CD4-positive, alpha-beta T cell treated with Interleukin-6 at 100 ng/mL for 8 hours (primary cell): Measurements from ENCODE around the gene CEP85L.
"Not testable (repeated sequence)": the region's sequence is repeated elsewhere in the genome, so short reads cannot be mapped to it uniquely, and the experiment has no call there.

Source experiments
- DNase-seq: peaks from one replicate; pipeline ENCODE4 v3.0.0-alpha.2; 2020; ENCODE audit warnings: mixed read lengths, low spot score

The CEP85L gene

DNA sequence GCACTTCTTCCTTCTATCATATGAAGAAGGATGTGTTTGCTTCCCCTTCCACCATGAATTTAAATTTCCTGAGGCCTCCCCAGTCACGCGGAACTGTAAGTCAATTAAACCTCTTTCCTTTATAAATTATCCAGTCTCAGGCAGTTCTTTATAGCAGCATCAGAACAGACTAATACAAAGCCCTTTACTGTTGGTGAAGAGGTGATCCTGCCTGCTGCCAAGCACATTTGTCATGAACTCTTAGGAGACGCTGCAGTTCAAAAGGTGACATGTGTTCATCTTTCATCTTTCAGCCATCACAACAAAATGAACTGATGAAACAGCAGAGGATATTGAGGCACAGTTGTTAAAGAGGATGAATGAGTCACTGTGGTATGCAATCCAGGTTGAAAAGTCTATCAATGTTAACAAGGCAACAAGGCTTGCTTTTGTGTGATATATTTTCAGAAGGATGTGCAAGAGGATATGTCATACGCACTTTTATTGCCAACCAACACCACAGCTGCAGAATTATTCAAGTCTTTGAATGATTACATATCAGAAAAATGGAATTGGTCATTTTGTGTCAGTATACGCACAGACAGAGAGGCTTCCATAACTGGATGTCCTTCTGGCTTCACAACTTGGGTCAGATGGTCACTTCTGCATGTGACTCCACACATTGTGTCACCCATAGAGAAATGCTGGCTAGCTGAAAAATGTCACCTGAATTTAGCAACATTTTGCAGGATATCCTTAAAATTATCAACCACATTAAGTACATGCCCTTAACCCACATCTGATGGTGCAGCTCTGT is 155.7 kb downstream of the CEP85L start:
- no peak for DNase-seq

DNA sequence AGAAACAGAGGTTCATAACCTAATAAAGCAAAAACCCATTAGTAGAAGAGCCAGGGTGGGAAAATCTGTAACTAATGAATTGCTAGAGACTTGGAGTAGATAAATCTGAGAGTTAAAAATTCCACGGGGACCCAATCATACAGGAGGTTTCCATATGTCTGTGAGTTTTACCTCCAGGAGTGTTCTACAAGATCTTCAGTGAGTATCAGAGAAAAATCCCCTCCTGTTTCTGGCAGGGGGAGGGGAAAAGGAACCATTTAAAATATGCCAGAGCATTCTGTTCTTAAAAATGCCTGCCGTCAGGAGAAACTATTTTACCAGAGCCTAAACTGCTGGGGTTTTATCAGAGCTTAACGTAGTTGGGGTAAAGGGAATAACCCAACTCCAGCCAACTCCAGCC is 157.3 kb downstream of the CEP85L start:
- DNase-seq = no peak

DNA sequence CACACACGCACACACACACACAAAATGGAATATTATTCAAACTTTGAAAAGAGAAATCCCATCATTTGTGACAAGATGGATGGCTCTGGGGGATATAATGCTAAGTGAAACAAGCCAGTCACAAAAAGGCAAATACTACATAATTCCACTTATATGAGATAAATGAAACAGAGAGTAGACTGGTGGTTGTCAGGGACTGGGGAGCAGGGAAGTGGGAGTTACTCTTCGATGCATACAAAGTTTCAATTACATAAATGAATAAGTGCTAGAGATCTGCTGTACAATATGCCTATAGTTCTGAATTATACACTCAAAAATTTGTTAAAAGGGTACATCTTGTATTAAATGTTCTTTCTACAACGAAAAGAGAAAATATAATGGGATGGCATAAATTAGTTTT is 161.4 kb downstream of the CEP85L start:
- DNase-seq = no peak

DNA sequence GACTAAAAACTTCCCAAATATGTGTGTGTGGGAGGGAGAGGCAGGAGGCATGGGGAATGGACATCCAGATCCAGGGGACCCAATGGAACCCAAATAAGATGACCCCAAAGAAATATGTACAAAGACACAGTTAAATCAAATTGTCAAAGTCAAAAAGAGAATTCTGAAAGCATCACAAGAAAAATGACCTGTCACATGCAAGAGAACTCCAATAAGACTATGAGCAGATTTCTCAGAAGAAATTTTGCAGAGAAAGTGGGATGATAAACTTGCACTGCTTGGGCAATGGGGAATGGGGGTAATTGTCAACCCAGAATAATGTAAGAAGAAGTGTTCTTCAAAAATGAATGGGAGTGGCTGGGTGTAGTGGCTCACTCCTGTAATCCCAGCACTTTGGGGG is 162.8 kb downstream of the CEP85L start:
- DNase-seq = no peak

DNA sequence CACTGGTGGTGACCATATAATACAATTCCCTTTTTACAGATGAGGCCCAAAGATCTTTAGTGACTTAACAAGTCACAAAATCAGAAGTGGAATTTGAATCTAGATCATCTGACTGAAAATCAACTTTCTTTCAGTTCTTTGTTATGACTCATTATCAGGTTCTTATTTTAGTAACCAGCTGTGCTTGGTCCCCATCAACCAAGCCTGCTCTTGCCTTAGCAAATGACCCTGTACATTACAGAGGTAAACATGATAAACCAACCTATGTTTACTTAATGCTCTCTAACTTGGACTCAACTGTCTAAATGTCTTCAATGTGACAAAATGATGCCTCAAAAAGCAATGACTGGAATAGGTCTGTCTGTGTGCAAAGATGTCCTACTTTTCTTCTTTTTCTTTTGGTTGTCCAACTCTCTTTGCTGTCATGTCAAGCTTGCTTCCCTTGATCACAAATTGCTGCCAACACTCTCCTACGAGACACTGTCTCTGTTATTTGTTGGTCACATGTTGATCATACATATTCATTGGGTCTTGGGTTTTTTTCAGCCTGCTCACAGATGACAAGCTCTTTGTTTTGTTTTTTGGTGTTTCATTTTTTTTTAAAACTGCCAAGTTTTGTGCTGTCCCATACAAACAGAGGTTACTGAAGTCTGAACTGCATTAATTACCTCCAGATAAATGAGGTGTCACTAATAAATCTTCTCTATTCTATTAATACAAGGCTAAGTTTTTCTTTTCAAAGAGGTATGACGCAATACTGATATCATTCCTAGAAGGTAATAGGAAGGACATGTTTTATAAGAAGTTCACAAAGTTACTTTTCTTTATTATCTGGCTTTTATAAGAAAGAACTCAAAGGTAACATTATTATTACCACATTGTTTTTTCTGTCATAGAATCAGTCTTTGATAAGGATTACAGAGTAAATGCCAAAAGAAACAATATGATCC is 165.5 kb downstream of the CEP85L start:
- no peak for DNase-seq

DNA sequence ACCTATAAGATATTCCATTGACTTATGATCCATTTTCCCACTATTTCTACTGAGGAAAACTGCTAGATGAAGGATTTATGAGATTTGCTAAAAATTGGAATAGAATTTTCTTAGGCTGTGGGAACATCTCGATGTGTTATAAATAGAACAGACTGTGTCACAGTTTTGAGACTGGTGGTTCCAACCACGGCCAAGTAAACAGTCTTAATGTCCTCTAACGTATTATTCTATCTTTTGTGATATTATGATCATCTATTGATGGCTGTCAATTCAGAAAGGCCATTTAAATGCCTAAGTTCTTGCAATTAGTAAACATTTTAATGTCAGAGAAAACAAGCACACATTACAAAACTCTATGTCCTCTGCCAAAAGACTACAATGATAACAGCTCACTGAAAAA is 174.8 kb downstream of the CEP85L start:
- no peak for DNase-seq

DNA sequence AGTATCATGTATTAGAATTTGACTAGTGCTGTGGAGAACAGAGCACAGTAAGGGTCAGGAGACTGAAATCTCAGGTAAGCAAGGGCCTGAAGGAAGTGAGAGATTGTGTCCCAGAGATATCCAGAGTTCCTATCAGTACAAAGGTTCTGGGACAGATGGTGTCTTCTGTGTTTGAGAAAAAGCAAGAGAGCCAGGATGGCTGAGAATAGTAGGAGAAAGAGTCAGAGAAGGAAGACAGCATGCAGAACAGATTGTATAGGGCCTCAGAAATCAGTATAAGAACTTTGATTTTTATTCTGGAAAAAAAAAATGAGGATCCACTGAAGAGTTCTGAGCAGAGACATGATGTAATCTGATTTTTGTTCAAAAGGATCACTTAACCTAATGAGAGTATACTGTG is 178.1 kb downstream of the CEP85L start:
- DNase-seq = no peak

DNA sequence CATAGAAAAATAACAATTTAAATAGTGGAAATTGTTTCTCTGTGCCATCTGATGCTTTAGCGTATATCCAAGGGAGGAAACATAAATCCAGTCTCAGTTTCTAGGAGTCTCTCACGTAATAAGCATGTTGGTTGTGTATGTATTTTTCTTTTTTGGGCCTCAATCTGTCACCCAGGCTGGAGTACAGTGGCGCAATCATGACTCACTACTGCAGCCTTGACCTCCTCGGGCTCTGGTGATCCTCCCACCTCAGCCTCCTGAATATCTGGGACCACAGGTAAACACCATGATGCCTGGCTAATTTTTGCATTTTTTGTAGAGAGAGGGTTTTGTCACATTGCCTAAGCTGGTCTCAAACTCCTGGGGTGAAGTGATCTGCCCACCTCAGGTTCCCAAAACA is 181.9 kb downstream of the CEP85L start:
- DNase-seq = no peak

DNA sequence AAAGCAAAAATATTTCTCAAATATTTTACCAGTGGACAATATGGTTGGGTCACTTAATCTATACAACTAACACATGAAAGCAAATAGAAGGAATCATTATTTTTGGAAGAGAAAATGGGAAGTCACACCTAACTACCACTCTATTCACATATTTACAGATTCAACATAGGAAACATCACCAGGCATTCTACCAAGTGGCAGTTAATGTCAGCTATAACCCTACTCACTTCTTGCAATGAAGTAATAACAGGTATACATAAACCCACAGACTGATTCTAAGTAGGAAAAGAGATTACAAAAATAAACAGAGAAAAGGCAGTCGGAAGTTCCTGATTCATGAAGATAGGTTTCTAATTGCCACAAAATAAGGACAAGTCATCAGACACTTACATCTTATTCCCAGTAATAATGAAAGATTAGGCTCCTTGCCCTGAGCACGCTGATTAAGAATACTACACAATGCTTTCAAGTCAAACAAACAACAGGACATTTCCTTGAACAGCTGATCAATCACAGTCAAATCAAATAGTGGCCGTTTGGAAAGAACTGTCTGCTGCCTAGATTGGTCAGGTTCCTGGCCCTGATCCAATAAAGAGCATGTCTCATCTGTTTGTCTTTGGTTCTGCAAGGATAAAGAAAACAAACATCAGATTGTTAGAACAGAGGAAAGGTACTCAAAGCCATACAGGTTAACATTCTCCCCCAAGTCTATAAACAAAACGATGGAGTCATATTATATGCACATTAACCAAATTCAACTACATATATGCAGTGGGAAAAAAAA is 182.5 kb downstream of the CEP85L start:
- DNase-seq = no peak

DNA sequence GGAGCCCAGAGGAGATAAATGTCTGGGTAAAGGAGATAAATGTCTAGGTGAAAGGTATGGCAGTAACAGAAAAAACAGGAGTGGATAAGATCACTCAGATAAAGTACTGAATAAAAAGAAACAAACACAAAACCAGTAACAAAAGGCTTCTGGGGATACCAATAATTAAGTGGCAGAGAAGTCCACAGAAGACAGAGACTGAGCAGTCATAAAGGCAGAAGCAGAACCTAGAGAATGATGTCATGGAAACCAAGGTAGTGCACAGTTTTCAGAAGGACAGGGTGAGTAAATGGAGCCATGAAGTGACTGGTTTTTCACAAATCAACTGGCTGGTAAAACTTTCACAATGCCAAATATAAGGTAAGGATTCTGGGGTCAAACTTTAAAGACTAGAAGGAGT is 184.2 kb downstream of the CEP85L start:
- DNase-seq = no peak

DNA sequence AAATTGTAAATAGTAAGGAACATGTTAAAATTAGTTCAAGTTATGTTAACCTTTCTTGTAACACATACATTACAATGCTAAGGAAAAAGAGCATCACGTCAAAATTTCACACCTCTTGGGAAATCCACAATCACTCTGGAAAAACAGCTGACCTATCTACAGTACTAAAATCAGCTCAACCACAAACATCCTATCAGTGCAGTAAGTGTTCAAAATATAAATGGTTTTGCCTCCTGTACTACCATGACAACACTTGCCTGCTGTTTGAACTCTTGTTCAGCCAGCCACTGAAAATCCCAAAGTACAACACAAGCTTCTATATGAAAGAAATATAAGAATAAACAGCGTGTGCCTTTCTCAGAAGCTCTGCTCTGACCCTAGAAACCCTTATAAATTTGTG is 186.8 kb downstream of the CEP85L start:
- DNase-seq = no peak

DNA sequence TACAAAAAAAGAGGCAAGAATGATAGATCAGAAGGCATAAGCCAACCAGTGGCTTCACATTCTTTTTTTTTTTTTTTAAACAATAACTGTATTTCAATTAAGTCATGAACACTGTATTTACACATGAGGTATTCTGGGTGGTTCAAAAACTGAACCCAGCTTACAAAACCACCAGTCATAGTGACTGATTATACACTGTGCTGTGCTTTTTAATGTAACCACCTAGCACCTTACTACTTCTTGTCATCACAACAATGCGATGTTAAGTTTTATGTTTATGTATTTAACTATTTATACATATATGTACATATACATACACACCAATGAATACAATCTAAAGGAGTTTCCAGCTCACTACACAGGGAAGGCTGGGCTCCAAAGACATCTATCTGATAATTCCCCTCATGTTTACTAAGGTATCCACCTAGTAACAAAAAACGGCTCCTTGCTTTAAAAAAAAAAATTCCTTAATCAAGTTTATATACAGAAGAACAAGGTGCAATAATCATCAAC is 190.4 kb downstream of the CEP85L start:
- DNase-seq = no peak

DNA sequence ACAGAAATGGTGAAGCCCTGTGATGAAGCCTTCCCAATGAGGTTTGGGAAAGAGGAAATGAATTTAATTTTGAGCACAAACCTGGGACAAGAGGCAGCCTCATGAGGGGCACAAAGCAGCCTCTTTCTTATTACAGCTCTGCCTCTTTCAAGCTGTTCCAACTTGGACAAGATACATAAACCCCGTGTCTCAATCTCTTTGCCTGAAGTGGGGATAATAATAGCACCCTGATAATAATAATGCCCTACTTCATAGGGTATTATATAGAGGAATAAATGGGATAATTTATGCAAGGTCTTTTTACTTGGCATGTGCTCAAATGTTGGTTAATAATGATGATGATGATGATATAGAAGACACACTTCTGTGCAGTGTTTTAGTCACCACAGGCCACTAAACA is 194.4 kb downstream of the CEP85L start:
- no peak for DNase-seq

DNA sequence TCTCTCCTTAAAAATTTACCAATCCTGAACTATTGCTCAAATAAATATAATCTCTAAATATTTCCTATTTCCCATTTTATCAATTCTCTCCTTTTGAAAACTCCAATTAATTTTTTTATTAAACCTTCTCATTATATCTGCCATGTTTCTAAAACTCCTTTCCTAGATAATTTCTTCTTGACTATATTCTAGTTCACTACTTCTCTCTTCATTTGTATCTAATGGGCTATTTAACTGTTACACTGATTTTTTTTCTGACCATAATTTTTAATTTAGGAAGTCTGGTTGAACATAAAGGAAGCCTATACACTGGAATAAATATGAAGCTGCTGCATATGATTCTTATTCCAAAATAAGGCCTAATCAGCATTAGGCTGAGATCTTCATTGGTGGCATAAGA is 199.6 kb downstream of the CEP85L start:
- no peak for DNase-seq

DNA sequence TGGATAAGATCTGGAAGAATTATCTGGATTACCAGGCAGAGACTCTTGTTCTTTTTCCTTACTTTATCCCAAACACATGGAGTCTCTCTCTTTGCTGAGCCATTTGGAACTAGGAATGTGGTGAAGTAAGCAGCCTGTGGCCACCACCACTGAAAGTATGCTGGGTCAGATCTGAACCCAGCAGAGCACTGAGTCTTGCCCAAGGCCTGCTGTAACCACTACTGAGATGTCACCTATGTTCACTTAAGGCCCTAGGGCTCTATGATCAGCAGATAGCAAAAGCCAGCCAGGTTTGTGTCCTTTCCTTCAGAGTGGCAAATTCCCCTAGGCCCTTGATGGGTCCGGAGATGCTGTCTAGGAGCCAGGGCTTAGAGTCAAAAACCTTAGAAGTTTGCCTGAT is 206.6 kb downstream of the CEP85L start:
- DNase-seq = no peak

DNA sequence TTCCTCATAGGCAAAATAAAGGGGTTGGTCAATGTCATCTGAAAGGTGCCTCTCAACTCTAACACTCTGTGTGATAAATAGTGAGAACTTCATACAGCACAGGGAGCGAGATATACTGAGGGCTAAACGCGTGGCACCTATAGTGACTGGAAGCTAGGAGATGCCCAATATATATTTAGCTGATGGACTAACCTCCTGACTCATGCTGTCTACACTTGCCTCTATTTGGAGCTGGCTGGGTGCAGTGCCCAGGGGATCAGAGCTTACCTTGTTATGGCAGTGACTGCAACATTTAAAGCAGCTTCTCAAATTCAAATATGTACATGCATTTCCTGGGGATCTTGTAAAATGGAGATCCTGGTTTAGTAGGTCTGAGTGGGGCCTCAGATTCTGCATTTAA is 214.9 kb downstream of the CEP85L start:
- DNase-seq = no peak

DNA sequence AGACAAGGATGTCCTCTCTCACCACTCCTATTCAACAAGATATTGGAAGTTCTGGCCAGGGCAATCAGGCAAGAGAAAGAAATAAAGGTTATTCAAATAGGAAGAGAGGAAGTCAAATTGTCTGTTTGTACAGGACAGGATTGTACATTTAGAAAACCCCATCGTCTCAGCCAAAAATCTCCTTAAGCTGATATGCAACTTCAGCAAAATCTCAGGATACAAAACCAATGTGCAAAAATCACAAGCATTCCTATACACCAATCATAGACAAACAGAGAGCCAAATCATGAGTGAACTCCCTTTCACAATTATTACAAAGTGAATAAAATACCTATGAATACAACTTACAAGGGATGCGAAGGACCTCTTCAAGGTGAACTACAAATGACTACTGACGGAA is 217.2 kb downstream of the CEP85L start:
- not testable (repeated sequence) for DNase-seq

DNA sequence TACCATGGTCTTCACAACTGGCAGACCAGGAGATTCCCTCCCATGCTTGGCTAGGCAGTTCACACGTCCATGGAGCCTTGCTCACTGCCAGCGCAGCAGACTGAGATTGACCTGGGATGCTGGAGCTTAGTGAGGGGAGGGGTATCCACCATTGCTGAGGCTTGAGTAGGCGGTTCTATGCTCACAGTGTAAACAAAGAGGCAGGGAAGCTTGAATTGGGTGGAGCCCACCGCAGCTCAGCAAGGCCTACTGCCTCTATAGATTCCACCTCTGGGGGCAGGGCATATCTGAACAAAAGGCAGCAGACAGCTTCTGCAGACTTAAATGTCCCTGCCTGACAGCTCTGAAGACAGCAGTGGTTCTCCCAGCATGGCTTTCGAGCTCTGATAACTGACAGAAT is 230.1 kb downstream of the CEP85L start:
- DNase-seq = not testable (repeated sequence)

DNA sequence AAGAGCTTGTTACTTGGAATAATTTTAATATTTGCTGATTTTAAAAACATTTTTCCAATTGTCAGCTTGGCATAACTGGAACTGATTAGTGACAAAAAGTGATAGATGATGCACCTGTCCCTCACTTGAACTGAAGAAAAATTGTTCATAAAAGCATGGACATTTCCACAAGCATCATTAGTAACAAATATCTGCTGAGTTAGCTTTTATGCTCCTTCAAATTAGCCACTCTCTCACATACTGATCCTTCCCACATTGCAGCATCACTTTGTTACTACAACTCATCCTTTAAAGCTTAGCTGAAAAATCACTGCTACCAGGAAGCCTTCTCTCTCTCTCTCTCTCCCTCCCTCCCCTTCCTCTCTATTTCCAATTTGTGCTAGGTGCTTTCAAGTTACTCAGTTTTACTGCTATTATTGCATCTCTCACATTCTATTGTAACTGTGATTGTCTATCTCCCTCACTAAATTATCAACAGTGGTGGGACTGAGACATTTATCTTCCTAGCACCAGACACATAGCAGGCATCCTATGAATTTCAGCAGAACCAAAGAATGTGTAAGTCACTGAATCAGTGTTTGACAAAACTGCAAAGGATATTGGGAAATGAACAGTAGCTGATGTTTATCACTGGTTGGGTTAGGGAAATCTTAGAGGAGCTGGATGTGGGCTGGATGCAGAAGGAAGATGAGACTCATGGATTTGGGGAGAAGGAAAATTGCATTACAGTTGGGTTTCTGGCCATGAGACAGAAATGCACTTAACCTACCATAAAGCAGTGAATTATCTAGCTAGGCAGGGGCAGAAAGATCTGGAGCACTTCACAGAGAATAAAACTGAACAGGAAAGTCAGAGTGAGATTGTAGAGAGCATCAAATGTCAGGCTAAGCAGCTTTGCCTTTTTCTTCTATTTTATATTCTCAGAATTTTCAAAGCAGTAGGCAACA is 231.7 kb downstream of the CEP85L start:
- no peak for DNase-seq
